NCI-H1694 (cell line): ENCODE results near the gene HDDC2.
"Not testable (repeated sequence)": the region's sequence is repeated elsewhere in the genome, so short reads cannot be mapped to it uniquely, and the experiment has no call there.

Source experiments
- DNase-seq: peaks from one replicate; lab custom pipeline; 2025; lab: John Stamatoyannopoulos, UW

HDDC2 gene

GRCh38 chr6:125306756-125307149, 5.0 kb upstream of the HDDC2 start:
- no peak for DNase-seq

- no peak for DNase-seq
Measured at GRCh38 chr6:125304970-125305660, 3.3 kb upstream of the HDDC2 start.

- no peak for DNase-seq
Measured at GRCh38 chr6:125303512-125303854, 1.7 kb upstream of the HDDC2 start.

GRCh38 chr6:125302840-125303511, 1.2 kb upstream of the HDDC2 start:
- no peak for DNase-seq

- DNase-seq = no peak
Measured at GRCh38 chr6:125300992-125301434, 754 bp downstream of the HDDC2 start.

GRCh38 chr6:125299257-125299656, 2.5 kb downstream of the HDDC2 start:
- no peak for DNase-seq

GRCh38 chr6:125296471-125296870, 5.3 kb downstream of the HDDC2 start:
- no peak for DNase-seq

- DNase-seq = peak; percentile 3
Measured at GRCh38 chr6:125294925-125295324, 6.8 kb downstream of the HDDC2 start.

GRCh38 chr6:125294036-125294435, 7.7 kb downstream of the HDDC2 start:
- no peak for DNase-seq

GRCh38 chr6:125293587-125293986, 8.2 kb downstream of the HDDC2 start:
- DNase-seq = no peak

- no peak for DNase-seq
Measured at GRCh38 chr6:125287718-125288117, 14.0 kb downstream of the HDDC2 start.

GRCh38 chr6:125285936-125286335, 15.8 kb downstream of the HDDC2 start:
- no peak for DNase-seq

- DNase-seq = no peak
Measured at GRCh38 chr6:125285353-125285752, 16.4 kb downstream of the HDDC2 start.

GRCh38 chr6:125282470-125282869, 19.3 kb downstream of the HDDC2 start:
- not testable (repeated sequence) for DNase-seq

GRCh38 chr6:125280370-125281035, 21.3 kb downstream of the HDDC2 start:
- not testable (repeated sequence) for DNase-seq

GRCh38 chr6:125279961-125280360, 21.8 kb downstream of the HDDC2 start:
- DNase-seq = no peak

- DNase-seq = no peak
Measured at GRCh38 chr6:125277838-125278237, 23.9 kb downstream of the HDDC2 start.

GRCh38 chr6:125275779-125276178, 26.0 kb downstream of the HDDC2 start:
- DNase-seq = no peak

- no peak for DNase-seq
Measured at GRCh38 chr6:125274935-125275334, 26.8 kb downstream of the HDDC2 start.

- DNase-seq = no peak
Measured at GRCh38 chr6:125273965-125274364, 27.8 kb downstream of the HDDC2 start.

GRCh38 chr6:125273251-125273650, 28.5 kb downstream of the HDDC2 start:
- no peak for DNase-seq

- no peak for DNase-seq
Measured at GRCh38 chr6:125271486-125272159, 30.1 kb downstream of the HDDC2 start.

- no peak for DNase-seq
Measured at GRCh38 chr6:125270380-125270779, 31.4 kb downstream of the HDDC2 start.
